Cardiac fibroblast (primary cell): Measurements from ENCODE around the gene ZNF385D.
A peak's percentile ranks its signal among the peaks of the same experiment; 100 is the strongest.

Source experiments
- DNase-seq, 2 donors: peaks; one replicate each; pipeline versions ENCODE4 v3.0.0 to v3.0.0-alpha.2; 2010; ENCODE audit warnings: low read depth in 2 of 2
- H3K4me3 ChIP-seq, 2 donors: replicated peaks in 1 of 2; 1 replicate in 1 of 2; 2 replicates in 1 of 2; pipeline ENCODE4 v1.5.1; 2011; ENCODE audit warnings: low read depth in 2 of 2, low read length in 2 of 2, mild to moderate bottlenecking in 2 of 2, moderate library complexity in 1 of 2
- TF ChIP-seq, protein P1 (sequence below): IDR thresholded peaks from one replicate; pipeline ENCODE4 v1.5.1; 2011; ENCODE audit warnings: low read depth, mild to moderate bottlenecking, low read length, inconsistent platforms

ZNF385D gene

DNA sequence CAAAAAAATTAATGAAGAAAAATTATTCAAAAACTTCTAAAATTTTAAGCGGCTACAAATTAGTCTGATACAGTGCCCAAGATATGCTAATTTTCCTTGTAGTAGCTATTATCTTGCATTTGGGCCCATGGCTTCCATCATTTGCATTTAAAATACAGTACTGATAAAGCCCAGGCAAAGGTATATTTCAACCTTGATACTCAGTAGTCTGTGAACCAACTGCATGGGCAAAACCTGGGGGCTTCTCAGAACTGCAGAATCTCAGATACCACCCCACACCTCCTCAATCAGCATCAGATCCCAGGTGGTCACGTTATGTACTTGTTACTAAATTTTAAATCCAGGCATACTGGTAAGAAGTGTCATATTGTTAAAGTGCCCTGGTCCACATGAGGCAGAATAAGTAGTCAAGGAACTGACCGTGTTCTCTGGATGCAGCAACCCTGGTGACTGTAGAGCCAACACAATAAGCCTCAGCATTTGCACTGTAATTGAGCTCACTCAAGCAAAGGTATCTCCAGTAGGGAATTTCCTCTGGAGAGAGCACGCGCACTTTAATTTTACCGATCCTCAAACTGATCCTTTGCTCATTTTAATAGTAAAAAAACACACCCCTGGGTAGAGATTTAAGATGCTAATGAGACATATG, 31.9 kb downstream of the ZNF385D start:
- H3K4me3 ChIP-seq, result no peak overlapping the region
- TF ChIP-seq, protein P1, sequence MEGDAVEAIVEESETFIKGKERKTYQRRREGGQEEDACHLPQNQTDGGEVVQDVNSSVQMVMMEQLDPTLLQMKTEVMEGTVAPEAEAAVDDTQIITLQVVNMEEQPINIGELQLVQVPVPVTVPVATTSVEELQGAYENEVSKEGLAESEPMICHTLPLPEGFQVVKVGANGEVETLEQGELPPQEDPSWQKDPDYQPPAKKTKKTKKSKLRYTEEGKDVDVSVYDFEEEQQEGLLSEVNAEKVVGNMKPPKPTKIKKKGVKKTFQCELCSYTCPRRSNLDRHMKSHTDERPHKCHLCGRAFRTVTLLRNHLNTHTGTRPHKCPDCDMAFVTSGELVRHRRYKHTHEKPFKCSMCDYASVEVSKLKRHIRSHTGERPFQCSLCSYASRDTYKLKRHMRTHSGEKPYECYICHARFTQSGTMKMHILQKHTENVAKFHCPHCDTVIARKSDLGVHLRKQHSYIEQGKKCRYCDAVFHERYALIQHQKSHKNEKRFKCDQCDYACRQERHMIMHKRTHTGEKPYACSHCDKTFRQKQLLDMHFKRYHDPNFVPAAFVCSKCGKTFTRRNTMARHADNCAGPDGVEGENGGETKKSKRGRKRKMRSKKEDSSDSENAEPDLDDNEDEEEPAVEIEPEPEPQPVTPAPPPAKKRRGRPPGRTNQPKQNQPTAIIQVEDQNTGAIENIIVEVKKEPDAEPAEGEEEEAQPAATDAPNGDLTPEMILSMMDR, result no peak
- no peak for DNase-seq

DNA sequence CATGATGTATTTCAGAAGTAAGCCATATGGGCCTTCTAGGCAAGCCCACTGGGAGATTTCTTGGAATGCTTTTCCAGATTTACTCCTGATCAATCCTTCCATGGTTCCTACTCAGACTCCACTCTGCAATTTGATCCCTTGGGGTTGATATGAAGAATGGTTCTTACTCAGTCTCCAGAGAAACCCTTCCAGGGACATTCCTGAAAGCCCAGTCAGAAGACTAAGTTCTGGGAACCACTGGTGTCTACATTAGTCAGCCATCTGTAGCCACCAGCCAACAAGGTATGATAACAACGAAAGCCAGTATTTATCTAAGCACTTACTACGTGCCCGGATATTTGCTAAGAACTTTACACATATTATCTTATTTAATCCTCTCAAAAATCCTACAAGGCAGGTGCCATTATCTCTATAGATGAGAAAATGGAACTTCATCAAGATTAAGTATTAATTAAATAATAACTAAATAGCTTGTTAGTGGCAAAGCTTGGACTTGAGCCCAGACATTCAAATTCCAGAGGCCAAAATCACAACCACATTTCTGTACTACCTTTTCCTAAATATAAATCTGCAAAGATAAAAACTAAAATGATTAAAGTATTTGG, 32.7 kb downstream of the ZNF385D start:
- DNase-seq, result peak; percentile 94 to 99
- no peak overlapping the region for H3K4me3 ChIP-seq
- TF ChIP-seq, protein P1, result no peak

DNA sequence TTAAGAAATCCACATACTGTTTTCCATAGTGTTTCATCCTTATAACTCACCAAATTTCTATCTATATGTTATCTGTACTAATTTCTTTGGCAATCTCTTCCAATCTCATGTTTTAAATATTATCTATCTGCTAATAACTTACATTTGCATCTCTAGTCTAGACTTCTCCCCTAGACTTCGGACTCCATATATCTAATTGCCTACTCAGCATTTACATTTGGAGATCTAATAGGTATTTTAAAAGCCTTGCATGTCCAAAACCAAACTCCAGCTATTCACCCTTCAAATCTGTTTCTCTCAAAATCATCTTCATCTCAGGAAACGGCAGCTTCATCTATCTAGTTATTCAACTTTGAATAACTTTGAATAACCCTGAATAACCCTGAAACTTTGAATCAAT, 35.3 kb downstream of the ZNF385D start:
- no peak overlapping the region for H3K4me3 ChIP-seq
- no peak for DNase-seq
- TF ChIP-seq, protein P1, result no peak

DNA sequence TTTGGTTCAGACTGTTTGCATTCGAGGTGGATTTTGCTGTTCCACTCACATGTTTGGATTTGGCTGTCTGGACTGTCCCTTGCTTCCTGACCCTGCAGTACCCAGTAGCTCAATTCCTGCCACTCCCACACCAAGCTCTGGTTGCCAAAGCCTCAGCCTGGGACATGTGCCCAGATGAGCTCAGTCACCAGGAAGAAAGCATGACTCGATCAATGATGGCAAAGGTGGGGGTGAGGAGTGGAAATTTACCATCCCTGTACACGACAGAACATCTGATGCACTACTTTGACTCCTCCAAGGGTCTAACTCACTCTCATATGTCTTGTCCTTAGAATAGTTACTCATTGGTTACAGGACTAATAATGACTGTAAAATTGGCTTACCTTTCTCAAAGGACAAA, 45.2 kb downstream of the ZNF385D start:
- H3K4me3 ChIP-seq, result no peak overlapping the region
- TF ChIP-seq, protein P1, result no peak
- peak; percentile 71 to 85 for DNase-seq

DNA sequence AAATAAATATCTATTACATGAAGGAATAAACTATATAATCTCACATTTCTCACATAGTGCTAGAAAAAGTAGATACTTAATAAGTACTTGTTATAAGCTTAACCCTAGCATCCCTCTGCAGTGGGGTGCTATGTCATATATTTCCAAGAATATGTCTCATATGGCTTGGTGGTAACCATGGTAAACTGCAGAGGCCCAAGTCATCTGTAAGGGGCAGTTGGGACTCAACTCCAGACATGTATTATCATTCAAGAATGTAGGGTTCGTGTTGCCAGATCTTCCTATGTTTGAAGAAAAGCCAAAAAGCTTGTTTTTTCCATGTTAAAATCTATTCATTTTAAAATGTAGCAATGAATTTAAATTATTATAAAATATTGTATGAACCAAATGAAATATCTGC, 46.2 kb downstream of the ZNF385D start:
- DNase-seq, result peak; percentile 23 to 42
- H3K4me3 ChIP-seq, result no peak overlapping the region
- TF ChIP-seq, protein P1, result no peak

DNA sequence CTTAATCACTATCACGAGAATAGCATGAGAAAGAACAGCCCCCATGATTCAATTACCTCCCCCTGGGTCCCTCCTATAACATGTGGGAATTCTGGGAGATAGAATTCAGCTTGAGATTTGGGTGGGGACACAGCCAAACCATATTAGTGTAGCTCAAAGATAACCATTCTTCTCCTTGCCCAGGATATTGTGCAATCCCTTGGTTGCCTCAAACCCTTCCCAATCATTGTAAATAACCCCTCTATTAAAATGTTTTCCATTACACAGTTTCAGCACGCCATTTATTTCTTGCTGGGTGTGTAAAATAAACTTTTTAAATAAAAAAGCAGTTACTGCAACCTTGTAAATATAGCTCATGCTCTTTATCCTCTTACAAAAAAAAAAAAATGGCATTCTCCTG, 47.7 kb downstream of the ZNF385D start:
- TF ChIP-seq, protein P1, result no peak
- no peak overlapping the region for H3K4me3 ChIP-seq
- no peak for DNase-seq

DNA sequence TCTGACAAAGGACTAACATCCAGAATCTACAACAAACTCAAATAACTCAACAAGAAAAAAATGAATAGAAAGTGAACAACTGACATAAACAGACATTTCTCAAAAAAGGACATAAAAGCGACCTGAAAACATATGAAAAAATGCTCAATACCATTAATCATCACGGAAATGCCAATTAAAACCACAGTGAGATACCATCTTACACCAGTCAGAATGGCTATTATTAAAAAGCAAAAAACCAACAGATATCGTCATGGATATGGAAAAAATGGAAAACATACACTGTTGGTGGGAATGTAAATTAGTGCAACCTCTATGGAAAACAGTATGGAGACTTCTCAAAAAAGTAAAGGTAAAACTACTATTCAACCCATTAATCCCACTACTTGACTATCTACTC, 53.3 kb downstream of the ZNF385D start:
- DNase-seq, result no peak
- TF ChIP-seq, protein P1, result no peak

More for the DNA sequence above, 53.3 kb downstream of the ZNF385D start:
- H3K4me3 ChIP-seq, result no peak overlapping the region
